ENCODE measurements around the gene CADM2. TPM values are rescaled to one million over a fixed set of nuclear protein-coding genes. Genes with fewer than 3 reads are reported as not detected.

Gene CADM2
- total RNA-seq, 2 donors from 2014 or later = 0.28 to 0.57 TPM

DNA sequence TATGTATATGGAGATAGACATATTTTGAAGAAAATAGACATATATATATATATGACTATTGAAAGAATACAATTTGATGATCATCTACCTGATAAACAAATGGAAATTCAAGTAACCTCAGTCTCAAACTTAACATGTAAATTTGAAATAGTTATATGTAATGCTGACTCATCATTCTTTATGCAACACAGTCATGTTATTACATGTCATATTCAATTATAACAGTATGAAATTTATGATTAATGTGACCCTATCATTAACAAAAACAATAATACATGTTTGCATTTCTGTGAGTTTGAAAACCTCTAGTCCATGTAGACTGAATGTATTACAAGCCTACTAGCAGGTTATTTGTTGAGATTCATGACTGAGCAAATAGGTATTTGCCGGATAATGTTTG, 204.1 kb downstream of the CADM2 start:
- DNase-seq (ENCODE audit: low spot score) = no peak
- intact Hi-C loops (cut with DNase I) = loop anchor here in 1 of 2 donors (10.0 kb wide), 1 partner anchor 282 kb away; no protein-coding TSS in a partner anchor

DNA sequence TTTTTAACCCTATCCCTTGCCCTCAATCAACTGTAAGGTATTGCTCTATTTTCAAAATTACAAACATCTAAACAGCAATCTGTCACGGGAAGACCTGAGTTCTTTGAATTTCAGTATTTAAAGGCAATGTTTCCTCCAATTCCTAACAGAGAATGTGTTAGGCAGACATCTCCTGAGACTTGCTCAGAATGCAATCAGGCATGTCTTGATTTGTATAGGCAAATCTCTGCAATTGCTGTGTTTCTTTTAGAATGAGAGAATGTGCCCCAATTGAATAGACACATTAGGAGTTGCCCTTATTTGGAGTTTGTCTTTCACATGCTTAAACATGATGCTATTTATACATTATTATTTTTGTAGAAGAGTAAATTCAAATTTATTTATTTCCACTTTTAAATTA, 205.6 kb downstream of the CADM2 start:
- intact Hi-C loops (cut with DNase I) = loop anchor here in 1 of 2 donors (10.0 kb wide), 1 partner anchor 280 kb away; no protein-coding TSS in a partner anchor
- DNase-seq (ENCODE audit: low spot score) = no peak

DNA sequence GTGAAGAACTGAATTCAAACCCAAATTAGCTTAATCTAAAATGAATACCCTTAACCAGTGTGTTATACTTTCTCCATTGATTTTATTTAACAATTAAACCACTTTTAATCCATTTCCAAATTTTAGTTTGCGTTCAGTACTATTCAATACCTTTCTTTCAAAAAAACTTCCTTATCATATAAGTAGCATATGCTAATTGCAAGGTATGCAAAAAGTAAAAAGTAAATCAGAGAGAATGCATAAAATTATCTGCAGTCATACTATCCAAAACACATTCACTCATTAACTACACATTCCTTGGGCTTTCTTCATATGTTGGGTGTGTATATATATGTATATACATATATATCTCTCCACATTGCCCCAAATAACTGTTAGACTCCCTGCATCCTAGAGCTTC, 208.8 kb downstream of the CADM2 start:
- intact Hi-C loops (cut with DNase I) = loop anchor here in 1 of 2 donors (10.0 kb wide), 1 partner anchor 277 kb away; no protein-coding TSS in a partner anchor
- no peak for DNase-seq (ENCODE audit: low spot score)

DNA sequence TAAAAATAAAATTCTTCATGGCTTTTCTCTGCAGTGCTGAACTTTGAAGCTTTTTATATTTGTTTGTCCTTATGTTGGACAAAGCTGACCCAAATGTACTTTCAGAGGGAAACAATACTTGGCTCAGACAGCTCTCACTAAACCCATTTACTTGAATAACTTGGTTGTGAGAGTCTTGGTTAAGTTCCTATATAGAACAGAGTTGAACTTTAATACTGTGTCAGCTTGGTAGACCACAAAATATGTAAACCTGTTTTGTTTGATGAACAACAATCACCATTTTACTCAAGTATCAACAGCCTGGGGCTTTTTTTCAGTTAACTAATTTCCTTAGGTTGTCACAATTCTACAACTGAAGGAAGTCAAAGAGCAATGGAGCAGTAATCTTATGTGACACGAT, 211.9 kb downstream of the CADM2 start:
- DNase-seq (ENCODE audit: low spot score) = no peak
- intact Hi-C loops (cut with DNase I) = no loop called here

DNA sequence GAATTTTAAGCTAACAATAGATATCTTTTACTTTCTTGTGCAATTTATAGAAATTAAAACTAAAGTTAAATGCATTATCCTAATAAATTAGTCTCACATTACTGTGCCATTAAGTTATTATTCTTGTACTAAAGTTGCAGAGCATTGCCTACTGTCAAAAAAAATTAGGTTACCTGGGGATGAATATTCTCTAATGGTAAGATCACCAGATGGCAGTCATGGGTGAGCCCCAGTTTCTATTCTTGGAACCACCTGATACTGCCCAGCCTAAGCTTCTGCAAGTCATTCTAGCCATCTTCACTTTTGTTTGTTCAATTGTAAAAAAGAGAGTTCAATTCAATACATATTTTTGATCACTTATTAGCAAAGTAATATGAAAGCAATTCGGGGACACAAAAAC, 213.2 kb downstream of the CADM2 start:
- intact Hi-C loops (cut with DNase I) = no loop called here
- DNase-seq (ENCODE audit: low spot score) = no peak

DNA sequence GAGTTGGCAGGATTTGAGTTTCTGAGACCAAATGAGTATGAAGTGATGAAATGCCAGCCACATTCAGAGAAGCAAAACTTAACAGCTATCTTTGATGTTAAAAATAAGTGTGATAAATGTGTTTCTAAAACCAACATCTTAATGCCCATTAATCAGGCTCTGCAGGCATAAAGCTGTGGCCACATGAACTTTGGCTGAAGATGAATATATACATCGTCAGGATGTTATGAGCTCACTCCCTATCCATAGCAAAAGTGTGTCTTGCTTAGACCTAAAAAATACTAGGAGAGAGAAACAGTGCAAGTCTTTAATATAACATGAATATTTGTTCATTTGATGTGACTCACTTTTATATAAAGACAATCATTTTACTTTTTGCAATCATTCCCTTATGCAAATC, 218.0 kb downstream of the CADM2 start:
- no peak for DNase-seq (ENCODE audit: low spot score)
- intact Hi-C loops (cut with DNase I) = no loop called here

DNA sequence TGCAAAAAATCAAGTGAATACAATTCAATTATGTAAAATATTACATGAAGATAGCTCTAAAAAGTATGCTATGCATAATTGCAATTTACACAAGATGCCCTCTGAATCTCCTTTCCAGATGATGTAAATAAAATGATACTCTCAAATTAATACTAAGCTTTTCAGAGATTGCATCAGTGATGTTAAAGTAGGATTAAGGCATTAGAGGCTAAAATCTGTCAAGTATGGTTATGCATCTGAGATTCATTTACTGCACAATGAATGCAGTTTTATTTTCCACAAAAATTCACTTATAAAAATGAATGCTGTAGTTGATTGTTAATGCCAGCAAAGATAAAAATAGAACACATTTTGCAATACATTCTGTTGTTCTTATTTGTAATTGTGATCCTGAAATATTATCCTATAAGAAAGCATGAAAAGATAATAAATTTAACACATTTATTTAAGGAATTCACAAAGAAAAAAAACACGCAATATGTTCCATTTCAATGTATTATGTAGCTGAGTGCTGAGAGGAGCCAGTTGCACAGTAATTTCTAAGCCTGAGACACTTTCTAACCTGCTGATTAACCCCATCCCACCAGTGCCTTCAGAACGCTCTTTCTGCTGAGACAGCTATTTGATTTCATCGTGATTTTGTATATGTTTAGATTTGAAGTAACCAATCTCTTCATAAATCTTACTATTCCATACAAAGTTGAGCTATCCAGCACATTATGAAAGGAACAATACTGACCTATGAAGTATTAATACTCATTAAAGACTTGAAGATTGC, 224.4 kb downstream of the CADM2 start:
- no peak for DNase-seq (ENCODE audit: low spot score)
- intact Hi-C loops (cut with DNase I) = no loop called here

DNA sequence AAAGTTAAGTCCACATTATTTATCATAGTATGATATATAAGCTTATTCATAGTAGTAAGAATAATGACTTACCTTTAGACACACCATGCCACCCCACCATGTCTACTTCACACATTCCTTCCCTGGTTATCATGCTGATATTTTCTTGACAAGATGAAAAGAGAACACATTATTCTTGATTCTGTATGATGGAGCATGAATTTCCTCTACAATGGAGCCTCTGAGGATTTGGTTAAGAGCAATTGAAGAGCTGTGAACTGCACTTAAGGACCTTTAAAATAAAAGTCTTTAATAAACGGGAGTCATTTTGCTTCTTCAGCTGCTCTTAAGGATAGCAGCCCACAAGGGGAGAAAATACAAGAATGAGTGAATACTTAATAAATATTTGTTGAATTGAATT, 226.7 kb downstream of the CADM2 start:
- DNase-seq (ENCODE audit: low spot score) = no peak
- intact Hi-C loops (cut with DNase I) = no loop called here

DNA sequence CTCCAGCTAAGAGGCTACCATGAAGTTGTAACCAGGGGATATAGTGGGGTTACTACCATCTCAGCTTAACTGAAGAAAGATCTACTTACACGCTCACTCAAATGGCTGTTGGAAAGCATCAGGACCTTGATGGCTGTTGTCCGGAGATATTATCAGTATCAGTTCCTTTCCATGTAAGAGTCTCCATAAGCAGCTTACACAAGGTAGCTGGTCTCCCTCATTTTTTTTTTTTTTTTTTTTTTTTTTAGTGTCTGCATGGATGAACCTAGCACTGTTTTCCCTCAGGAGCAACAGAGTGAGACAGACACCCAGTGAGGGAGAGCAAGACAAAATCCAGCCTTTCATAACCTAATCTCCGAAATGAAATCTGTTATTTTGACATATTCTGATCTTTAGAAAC, 230.9 kb downstream of the CADM2 start:
- intact Hi-C loops (cut with DNase I) = no loop called here
- no peak for DNase-seq (ENCODE audit: low spot score)

DNA sequence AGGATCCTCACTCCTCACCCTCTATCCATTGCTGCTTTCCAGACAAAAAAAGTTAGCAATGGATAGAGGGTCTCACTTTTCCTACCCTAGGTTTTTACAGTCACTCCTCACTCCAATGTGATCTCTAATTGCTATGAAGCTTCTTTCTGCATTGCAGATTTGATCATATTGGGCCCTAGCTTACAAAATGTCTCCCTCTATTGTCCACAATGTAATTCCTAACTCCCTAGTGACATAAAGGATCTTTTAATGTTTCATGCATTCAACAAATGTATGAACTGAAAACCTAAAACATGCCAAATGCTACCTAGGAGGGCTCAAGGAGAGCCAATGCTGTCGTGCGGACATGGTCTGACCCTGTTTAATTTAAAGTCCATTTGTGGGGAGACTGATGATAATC, 234.8 kb downstream of the CADM2 start:
- no peak for DNase-seq (ENCODE audit: low spot score)
- intact Hi-C loops (cut with DNase I) = no loop called here

DNA sequence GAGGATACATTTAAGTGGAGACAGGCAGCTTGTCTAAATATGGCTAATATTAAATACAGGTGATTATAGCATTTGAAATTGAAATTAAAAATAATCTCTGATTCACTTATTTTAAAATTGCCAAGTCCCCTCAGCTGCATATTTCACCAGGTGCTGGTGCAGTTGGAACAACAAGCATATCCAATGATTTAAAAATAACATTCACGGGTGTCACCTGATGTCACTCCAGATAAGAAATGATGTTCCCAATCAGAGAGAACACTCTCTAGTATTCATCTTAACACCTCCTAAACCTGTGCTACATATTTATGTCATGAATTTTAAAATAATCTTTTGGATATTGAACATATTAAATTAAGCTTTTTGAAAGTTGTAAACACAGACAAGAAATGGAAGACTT, 249.9 kb downstream of the CADM2 start:
- intact Hi-C loops (cut with DNase I) = no loop called here
- DNase-seq (ENCODE audit: low spot score) = no peak

DNA sequence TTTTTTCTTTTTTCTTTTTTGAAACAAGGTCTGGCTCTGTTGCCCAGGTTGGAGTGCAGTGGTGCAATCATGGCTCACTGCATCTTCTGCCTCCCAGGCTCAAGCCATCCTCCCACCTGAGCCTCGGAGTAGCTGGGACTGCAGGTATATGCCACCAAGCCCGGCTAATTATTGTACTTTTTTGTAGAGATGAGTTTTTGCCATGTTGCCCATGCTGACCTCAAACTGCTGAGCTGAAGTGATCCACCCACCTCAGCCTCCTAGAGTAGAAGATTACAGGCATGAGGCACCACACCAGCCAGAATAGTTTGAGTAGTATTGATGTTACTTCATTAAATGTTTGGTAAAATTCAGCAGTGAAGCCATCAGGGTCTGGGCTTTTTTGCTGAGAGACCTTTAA, 251.8 kb downstream of the CADM2 start:
- no peak for DNase-seq (ENCODE audit: low spot score)
- intact Hi-C loops (cut with DNase I) = no loop called here

DNA sequence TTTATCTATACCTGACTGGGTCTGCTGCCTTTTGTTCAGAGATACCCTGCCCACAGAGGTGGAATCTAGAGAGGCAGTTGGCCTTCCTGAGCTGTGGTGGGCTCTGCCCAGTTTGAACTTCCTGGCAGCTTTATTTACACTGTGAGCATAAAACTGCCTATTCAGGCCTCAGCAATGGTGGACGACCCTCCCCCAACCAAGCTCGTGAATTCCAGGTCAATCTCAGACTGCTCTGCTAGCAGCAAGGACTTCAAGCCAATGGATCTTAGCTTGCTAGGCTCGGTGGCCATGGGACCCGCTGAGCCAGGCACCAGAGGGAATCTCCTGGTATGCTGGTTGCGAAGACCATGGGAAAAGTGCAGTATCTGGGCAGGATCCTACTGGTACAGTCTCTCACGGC, 270.2 kb downstream of the CADM2 start:
- intact Hi-C loops (cut with DNase I) = no loop called here
- DNase-seq (ENCODE audit: low spot score) = peak; percentile 34

DNA sequence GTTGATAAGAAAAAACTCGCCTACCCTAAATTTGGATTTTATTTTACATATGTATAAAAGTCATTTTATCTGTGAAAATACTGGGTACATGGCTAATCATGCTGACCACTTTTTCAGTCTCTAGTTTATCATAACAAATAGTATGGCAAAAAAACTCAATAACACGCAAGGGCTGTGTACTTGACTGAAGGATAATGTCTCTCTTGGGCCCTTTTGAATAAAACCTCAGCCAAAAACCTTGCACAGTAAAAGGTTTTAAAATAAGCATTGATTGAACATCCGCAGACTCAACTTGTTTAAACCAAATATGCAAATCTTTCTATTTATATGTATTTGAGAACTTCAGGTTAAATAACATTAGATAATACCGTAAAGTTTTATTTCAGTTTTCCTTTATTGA, 285.3 kb downstream of the CADM2 start:
- intact Hi-C loops (cut with DNase I) = no loop called here

DNA sequence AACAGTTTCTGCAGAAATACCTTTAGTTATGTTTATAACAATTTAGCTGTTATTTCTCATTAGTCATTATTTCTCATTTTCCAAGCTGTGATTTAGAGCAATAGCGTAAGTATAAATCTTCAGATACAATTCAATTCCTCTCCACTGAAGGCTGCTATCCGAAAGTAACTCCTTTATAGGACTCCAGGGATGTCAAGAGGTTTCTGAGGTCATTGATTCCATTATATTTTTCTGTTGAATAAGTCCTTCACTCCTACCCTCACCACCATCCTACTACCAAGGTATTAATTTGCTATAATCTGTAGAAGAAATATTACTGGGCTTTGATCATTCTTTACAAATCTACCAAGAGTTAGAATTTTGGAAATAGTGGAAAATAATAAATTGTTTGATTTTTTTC, 285.7 kb downstream of the CADM2 start:
- intact Hi-C loops (cut with DNase I) = no loop called here

More for the DNA sequence above, 285.3 kb downstream of the CADM2 start:
- DNase-seq (ENCODE audit: low spot score) = no peak

DNA sequence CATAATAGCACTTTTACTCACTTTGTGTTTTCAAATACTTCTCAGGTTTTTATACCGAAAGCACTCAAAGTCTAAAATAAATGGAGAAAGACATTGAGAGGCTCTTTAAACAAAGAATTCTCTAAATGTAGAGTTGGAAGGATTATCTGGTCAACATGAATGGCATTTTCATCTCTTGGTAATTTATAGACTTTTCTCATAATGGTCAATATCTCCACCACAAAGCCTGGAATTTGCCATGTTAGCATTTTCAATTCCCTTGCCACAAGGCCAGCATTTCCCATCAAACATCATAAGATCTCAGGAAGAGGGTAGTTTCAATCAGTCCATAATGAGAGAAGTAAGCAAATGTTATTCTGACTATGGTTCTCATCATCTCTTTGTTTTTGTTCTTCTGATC, 293.0 kb downstream of the CADM2 start:
- intact Hi-C loops (cut with DNase I) = no loop called here

More for the DNA sequence above, 285.7 kb downstream of the CADM2 start:
- DNase-seq (ENCODE audit: low spot score) = no peak

DNA sequence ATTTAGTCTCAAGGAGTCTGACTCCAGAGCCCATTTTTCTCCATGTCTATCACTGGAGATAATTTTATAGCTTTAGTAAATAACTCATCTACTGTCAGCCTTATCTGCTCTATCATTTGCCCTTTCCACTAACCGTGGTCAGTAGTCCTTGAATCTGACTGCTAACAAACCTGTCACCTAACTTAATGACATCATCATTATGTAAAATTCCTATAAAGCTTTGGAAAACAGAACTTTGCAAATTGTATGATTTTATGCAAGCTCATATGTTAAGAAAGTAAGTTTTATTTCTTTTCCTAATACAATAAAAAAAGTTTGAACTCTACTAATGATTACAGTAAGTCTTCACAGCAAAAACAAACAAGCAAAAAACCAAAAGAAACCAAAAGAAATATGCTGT, 293.9 kb downstream of the CADM2 start:
- no peak for DNase-seq (ENCODE audit: low spot score)
- intact Hi-C loops (cut with DNase I) = no loop called here

More for the DNA sequence above, 293.0 kb downstream of the CADM2 start:
- DNase-seq (ENCODE audit: low spot score) = no peak

DNA sequence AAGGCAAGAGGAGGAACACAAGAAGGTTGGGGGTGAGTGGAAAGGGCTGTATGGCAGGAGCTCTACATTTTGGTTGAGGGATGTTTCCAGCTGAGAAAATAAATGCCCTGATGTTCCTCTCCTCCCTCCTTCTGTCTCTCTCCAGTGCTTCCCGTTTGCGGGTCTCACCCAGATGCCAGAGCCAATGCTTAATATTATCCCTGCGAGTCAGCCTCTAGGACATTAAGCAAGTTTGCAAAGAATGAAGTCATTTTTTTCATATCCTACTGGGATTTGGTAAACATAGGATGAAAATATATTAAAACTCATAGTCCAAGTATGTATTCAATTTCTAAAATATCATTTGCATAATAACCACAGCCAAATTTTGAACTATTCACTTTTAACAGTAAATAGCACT, 295.9 kb downstream of the CADM2 start:
- intact Hi-C loops (cut with DNase I) = no loop called here
- DNase-seq (ENCODE audit: low spot score) = no peak

DNA sequence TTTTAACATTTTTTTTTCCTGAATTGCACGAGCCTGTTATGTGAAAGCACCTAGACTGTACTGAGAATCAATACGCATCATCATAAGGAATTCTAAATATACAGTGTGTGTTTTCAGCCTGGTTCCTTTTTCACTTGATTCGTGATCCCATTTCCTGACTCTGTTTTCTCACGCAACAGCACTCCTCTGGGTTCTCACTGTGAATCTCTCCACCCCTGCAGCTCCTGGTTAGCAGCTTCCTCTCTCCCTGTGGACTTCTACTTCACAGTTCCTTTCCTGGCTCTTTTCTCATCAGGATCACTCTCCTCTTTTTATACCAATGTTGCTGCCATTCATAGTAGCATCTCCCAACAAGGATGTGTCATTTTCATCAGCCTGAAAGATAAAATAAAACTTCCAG, 297.2 kb downstream of the CADM2 start:
- intact Hi-C loops (cut with DNase I) = no loop called here

DNA sequence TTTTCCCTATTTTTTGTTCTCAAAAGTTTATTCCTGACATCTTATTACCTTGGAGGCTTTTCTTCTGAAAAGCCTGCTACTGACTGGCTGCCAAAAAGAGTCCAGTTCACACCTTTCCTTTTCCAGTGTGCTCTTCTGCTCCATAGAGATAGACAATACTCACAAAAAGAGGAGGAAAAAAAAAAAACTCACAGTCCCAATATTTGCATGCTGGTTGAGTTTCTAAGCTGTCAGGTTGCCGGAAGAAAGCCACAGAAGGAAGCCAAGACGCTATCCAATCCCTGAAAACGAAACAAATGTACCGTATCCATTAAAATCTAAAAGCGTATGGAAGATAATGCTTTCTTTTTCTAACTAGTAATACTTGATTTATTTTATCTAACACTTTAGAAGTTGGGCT, 299.5 kb downstream of the CADM2 start:
- no peak for DNase-seq (ENCODE audit: low spot score)
- intact Hi-C loops (cut with DNase I) = no loop called here

More for the DNA sequence above, 297.2 kb downstream of the CADM2 start:
- no peak for DNase-seq (ENCODE audit: low spot score)

DNA sequence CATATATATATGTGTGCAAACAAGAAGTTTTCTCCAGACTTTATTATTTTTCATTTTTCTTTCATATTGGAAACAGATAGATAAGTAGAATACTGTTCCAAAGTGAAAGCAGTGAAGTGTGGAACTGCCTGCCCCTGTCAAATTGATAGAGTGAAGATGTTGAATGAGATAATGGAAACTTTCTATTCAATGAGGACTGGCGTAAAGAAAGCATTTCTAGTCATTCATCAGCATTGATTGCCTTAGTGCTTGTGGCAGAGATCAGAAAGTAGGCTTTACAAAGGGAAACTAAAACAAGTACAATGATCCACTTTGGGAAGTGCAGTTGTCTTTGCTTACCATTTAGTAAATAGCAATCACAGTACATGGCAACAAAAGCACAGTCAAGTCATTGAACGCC, 300.0 kb downstream of the CADM2 start:
- intact Hi-C loops (cut with DNase I) = no loop called here

More for the DNA sequence above, 300.0 kb downstream of the CADM2 start:
- DNase-seq (ENCODE audit: low spot score) = no peak

All from posterior vena cava (tissue), 2 donors.